HEK293 (cell line): Measurements from ENCODE around the gene TRIM2.

Source experiments
- CTCF ChIP-seq: fragments of 450-650 bp; formaldehyde crosslinking; IDR thresholded peaks from 2 replicates; pipeline ENCODE4 v1.5.1; 2016; ENCODE audit warnings: missing biosample characterization, missing genetic modification characterization
- YY1 ChIP-seq: fragments of 450-650 bp; formaldehyde crosslinking; IDR thresholded peaks from 2 replicates; pipeline ENCODE4 v1.5.1; 2018; ENCODE audit warnings: missing biosample characterization, missing genetic modification characterization
- ZNF148 ChIP-seq: fragments of 450-650 bp; formaldehyde crosslinking; IDR thresholded peaks from 2 replicates; pipeline ENCODE4 v1.5.0; 2017; ENCODE audit warnings: missing biosample characterization, missing genetic modification characterization, borderline replicate concordance
- ZNF174 ChIP-seq: fragments of 450-650 bp; formaldehyde crosslinking; IDR thresholded peaks from 2 replicates; pipeline ENCODE4 v1.5.0; 2017; ENCODE audit warnings: missing biosample characterization, mild to moderate bottlenecking, missing genetic modification characterization

- no peak for TF ChIP-seq CTCF (tag by site-specific recombination)
- TF ChIP-seq YY1 (tag by site-specific recombination), result no peak
- no peak for TF ChIP-seq ZNF148 (tag by site-specific recombination)
- TF ChIP-seq ZNF174 (tag by site-specific recombination), result no peak
Observed at GRCh38 chr4:153268295-153268694, 64.1 kb downstream of the TRIM2 start.
